H9 (cell line): ENCODE data around the gene PAK1. TPM values are rescaled to one million over a fixed set of nuclear protein-coding genes. Genes with fewer than 3 reads are reported as not detected.
A peak's percentile ranks its signal among the peaks of the same experiment; 100 is the strongest.

Experiments
- DNase-seq: peaks from one replicate; pipeline ENCODE4 v3.0.0-alpha.2; 2017
- H2AFZ ChIP-seq: one replicate; pipeline ENCODE4 v1.6.1; 2013; ENCODE audit warnings: mild to moderate bottlenecking, low read length, control low read depth, moderate library complexity
- H2AK5ac ChIP-seq: 2 replicates; pipeline ENCODE4 v1.6.1; 2013; ENCODE audit warnings: low read length, control low read depth, mixed read lengths; ENCODE audit not compliant: insufficient read length
- H2BK120ac ChIP-seq: one replicate; pipeline ENCODE4 v1.6.1; 2013; ENCODE audit warnings: low read depth, mild to moderate bottlenecking, low read length, control low read depth, inconsistent platforms; ENCODE audit not compliant: poor library complexity, severe bottlenecking
- H2BK12ac ChIP-seq: 2 replicates; pipeline ENCODE4 v1.6.1; 2013; ENCODE audit warnings: low read length, control low read depth, mixed read lengths, low read depth; ENCODE audit not compliant: insufficient read length
- H2BK15ac ChIP-seq: 2 replicates; pipeline ENCODE4 v1.6.1; 2013; ENCODE audit warnings: low read depth, low read length, control low read depth
- H2BK20ac ChIP-seq: one replicate; pipeline ENCODE4 v1.6.1; 2013; ENCODE audit warnings: low read depth, mild to moderate bottlenecking, low read length, control low read depth, inconsistent platforms; ENCODE audit not compliant: poor library complexity, severe bottlenecking
- H2BK5ac ChIP-seq: 2 replicates; pipeline ENCODE4 v1.6.1; 2013; ENCODE audit warnings: low read length, control low read depth, mixed read lengths; ENCODE audit not compliant: insufficient read length
- H3K14ac ChIP-seq: 2 replicates; pipeline ENCODE4 v1.6.1; 2013; ENCODE audit warnings: low read length, control low read depth; ENCODE audit not compliant: insufficient read depth
- H3K18ac ChIP-seq: 2 replicates; pipeline ENCODE4 v1.6.1; 2013; ENCODE audit warnings: low read depth, mild to moderate bottlenecking, mixed read lengths, low read length, control low read depth; ENCODE audit not compliant: insufficient read length
- H3K23ac ChIP-seq: 2 replicates; pipeline ENCODE4 v1.6.1; 2013; ENCODE audit warnings: low read length, control low read depth, mixed read lengths, low read depth; ENCODE audit not compliant: insufficient read length
- H3K23me2 ChIP-seq: 2 replicates; pipeline ENCODE4 v1.6.1; 2013; ENCODE audit warnings: low read depth, mild to moderate bottlenecking, mixed read lengths, low read length, control low read depth; ENCODE audit not compliant: insufficient read length, poor library complexity, severe bottlenecking
- H3K27ac ChIP-seq: 2 replicates; pipeline ENCODE4 v1.5.1; 2013; ENCODE audit warnings: low read length, control low read depth, mixed read lengths, low read depth; ENCODE audit not compliant: insufficient read length
- H3K27me3 ChIP-seq: 2 replicates; pipeline ENCODE4 v1.6.1; 2013; ENCODE audit warnings: low read length, control low read depth, inconsistent platforms; ENCODE audit not compliant: insufficient read depth
- H3K4ac ChIP-seq: 2 replicates; pipeline ENCODE4 v1.6.1; 2013; ENCODE audit warnings: low read depth, mild to moderate bottlenecking, control low read depth, inconsistent platforms, low read length, moderate library complexity
- H3K4me1 ChIP-seq: 2 replicates; pipeline ENCODE4 v1.6.1; 2013; ENCODE audit warnings: low read length, control low read depth, inconsistent platforms; ENCODE audit not compliant: insufficient read depth
- H3K4me2 ChIP-seq: 2 replicates; pipeline ENCODE4 v1.6.1; 2013; ENCODE audit warnings: low read length, control low read depth, mixed read lengths; ENCODE audit not compliant: insufficient read length, insufficient read depth
- H3K56ac ChIP-seq: 2 replicates; pipeline ENCODE4 v1.6.1; 2013; ENCODE audit warnings: low read depth, mild to moderate bottlenecking, mixed read lengths, low read length, control low read depth; ENCODE audit not compliant: insufficient read length
- H3K79me1 ChIP-seq: 2 replicates; pipeline ENCODE4 v1.6.1; 2013; ENCODE audit warnings: low read depth, mild to moderate bottlenecking, moderate library complexity, low read length, control low read depth, inconsistent platforms; ENCODE audit not compliant: insufficient read depth, poor library complexity, severe bottlenecking
- H3K79me2 ChIP-seq: 2 replicates; pipeline ENCODE4 v1.6.1; 2013; ENCODE audit warnings: low read length, control low read depth, inconsistent platforms; ENCODE audit not compliant: insufficient read depth
- H3K9ac ChIP-seq: 2 replicates; pipeline ENCODE4 v1.6.1; 2013; ENCODE audit warnings: low read length, control low read depth, mixed read lengths; ENCODE audit not compliant: insufficient read length; ENCODE audit errors: extremely low read depth
- H3K9me3 ChIP-seq: one replicate; pipeline ENCODE4 v1.6.1; 2013; ENCODE audit warnings: low read depth, low read length, inconsistent platforms; ENCODE audit not compliant: control insufficient read depth
- H3T11ph ChIP-seq: one replicate; pipeline ENCODE4 v1.6.1; 2013; ENCODE audit warnings: mild to moderate bottlenecking, low read length, control low read depth, inconsistent platforms
- H4K20me1 ChIP-seq: one replicate; pipeline ENCODE4 v1.6.1; 2013; ENCODE audit not compliant: control insufficient read depth, insufficient read length, insufficient read depth
- H4K5ac ChIP-seq: 2 replicates; pipeline ENCODE4 v1.6.1; 2013; ENCODE audit warnings: low read depth, mild to moderate bottlenecking, mixed read lengths, low read length, control low read depth; ENCODE audit not compliant: insufficient read length
- H4K8ac ChIP-seq: replicated peaks from 2 replicates; pipeline ENCODE4 v1.6.1; 2013; ENCODE audit warnings: low read length, control low read depth, mixed read lengths, low read depth; ENCODE audit not compliant: insufficient read length
- H4K91ac ChIP-seq: 2 replicates; pipeline ENCODE4 v1.6.1; 2013; ENCODE audit warnings: low read depth, mild to moderate bottlenecking, moderate library complexity, mixed read lengths, low read length, control low read depth; ENCODE audit not compliant: insufficient read length
- H3K27ac Mint-ChIP-seq, 3 experiments: 2 replicates in 2 of 3; 3 replicates in 1 of 3; pipeline ENCODE4 v1.8.0; 2020 to 2021; ENCODE audit warnings: mixed read lengths in 3 of 3, mild to moderate bottlenecking in 1 of 3, moderate library complexity in 1 of 3
- H3K27me3 Mint-ChIP-seq: 2 replicates; pipeline ENCODE4 v1.8.0; 2021; ENCODE audit warnings: low read depth, mild to moderate bottlenecking, moderate library complexity, mixed read lengths
- H3K36me3 Mint-ChIP-seq, 3 experiments: 2 replicates in 2 of 3; 3 replicates in 1 of 3; pipeline ENCODE4 v1.8.0; 2020 to 2021; ENCODE audit warnings: low read depth in 3 of 3, mixed read lengths in 3 of 3; ENCODE audit not compliant: insufficient read depth in 1 of 3
- H3K4me1 Mint-ChIP-seq, 2 experiments: 2 replicates each; pipeline ENCODE4 v1.8.0; 2020; ENCODE audit warnings: mixed read lengths in 2 of 2
- H3K4me3 Mint-ChIP-seq, 2 experiments: 2 replicates in 1 of 2; 3 replicates in 1 of 2; pipeline ENCODE4 v1.8.0; 2020 to 2021; ENCODE audit warnings: mild to moderate bottlenecking in 2 of 2, mixed read lengths in 2 of 2, moderate library complexity in 1 of 2
- H3K9me3 Mint-ChIP-seq, 2 experiments: 2 replicates in 1 of 2; 3 replicates in 1 of 2; pipeline ENCODE4 v1.8.0; 2020; ENCODE audit warnings: mild to moderate bottlenecking in 2 of 2, mixed read lengths in 2 of 2, moderate library complexity in 1 of 2
- WGBS: extraction: QIAGEN DNeasy Blood & Tissue Kit; methylation state at CpG from one replicate; pipeline ENCODE4 v1.1.7; 2013; ENCODE audit warnings: missing lambda C conversion rate, low lambda C conversion rate, mixed read lengths; ENCODE audit not compliant: insufficient read length; ENCODE audit errors: extremely low coverage; 5-methylcytosine and 5-hydroxymethylcytosine counted together
- total RNA-seq: library from RNA; stranded (reverse); gene quantifications from 2 replicates; pipeline ENCODE4 v1.2.1, GENCODE V29; 2021
- TF ChIP-seq, protein P1 (sequence below): fragments of 200-600 bp; sonication (generic); conservative IDR thresholded peaks from 3 replicates; pipeline ENCODE4 v1.8.0; 2021; ENCODE audit warnings: antibody characterized with exemption, mild to moderate bottlenecking

PAK1 gene
- total RNA-seq, 1 experiment from 2014 or later = 122 TPM

DNA sequence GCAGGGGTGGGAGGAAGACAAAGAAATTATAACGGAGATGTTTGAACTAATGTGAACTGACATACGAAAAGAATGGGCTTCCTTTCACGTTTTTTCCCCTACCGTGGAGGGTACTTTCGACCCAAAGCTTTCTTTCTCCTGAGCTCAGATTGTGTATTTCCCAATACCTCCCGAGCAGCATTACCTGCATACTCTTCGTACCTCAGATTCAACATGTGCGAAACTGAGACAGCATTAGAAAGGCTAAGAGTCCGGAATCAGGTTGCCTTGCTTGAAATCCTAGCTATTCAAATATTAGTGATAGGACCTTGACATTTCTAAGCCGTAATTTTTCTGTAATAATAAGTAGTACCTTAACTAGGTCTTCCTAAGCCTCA lies 778 bp upstream of the PAK1 start:
- H3K23ac ChIP-seq = no peak overlapping the region
- H2BK15ac ChIP-seq = no peak overlapping the region
- no peak overlapping the region; the same call in 1 of the 2 replicates for H3K14ac ChIP-seq
- H4K91ac ChIP-seq = no peak overlapping the region
- Mint-ChIP-seq H3K27ac (peak overlapping the region; percentile 74 to 98 (median 96)), H3K36me3 (peaks cover 0 to 3% (median 0%) of the 10 kb centered on the region in 3 experiments; a peak in 2 of 7 replicates), H3K4me3 (peak overlapping the region; percentile 73 to 81), H3K9me3 (no peaks in the 10 kb centered on the region), H3K4me1 (peaks cover 44 to 45% of the 10 kb centered on the region in 2 experiments), H3K27me3 (no peaks in the 10 kb centered on the region)
- H3K56ac ChIP-seq = no peak overlapping the region
- WGBS = no CpG with 5 or more reads among the region's 10 CpGs
- no peak overlapping the region for H2AK5ac ChIP-seq
- peak overlapping the region; percentile 74 for H2BK120ac ChIP-seq
- H4K8ac ChIP-seq = peak overlapping the region; percentile 1
- no peak overlapping the region for H2AFZ ChIP-seq
- H3K27ac ChIP-seq = no peak overlapping the region
- peaks cover 3% of the 10 kb centered on the region; the same call in 1 of the 2 replicates for H3K79me2 ChIP-seq
- H3K4ac ChIP-seq = no peak overlapping the region
- H3K9ac ChIP-seq = peak overlapping the region; percentile 12
- no peaks in the 10 kb centered on the region for H4K20me1 ChIP-seq
- H3K4me1 ChIP-seq = peaks cover 15% of the 10 kb centered on the region
- peak overlapping the region; percentile 76 for H4K5ac ChIP-seq
- peak overlapping the region; percentile 75 for H3K4me2 ChIP-seq
- TF ChIP-seq, protein P1, sequence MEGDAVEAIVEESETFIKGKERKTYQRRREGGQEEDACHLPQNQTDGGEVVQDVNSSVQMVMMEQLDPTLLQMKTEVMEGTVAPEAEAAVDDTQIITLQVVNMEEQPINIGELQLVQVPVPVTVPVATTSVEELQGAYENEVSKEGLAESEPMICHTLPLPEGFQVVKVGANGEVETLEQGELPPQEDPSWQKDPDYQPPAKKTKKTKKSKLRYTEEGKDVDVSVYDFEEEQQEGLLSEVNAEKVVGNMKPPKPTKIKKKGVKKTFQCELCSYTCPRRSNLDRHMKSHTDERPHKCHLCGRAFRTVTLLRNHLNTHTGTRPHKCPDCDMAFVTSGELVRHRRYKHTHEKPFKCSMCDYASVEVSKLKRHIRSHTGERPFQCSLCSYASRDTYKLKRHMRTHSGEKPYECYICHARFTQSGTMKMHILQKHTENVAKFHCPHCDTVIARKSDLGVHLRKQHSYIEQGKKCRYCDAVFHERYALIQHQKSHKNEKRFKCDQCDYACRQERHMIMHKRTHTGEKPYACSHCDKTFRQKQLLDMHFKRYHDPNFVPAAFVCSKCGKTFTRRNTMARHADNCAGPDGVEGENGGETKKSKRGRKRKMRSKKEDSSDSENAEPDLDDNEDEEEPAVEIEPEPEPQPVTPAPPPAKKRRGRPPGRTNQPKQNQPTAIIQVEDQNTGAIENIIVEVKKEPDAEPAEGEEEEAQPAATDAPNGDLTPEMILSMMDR = no peak
- no peak overlapping the region for H3T11ph ChIP-seq
- H3K9me3 ChIP-seq = no peaks in the 10 kb centered on the region
- no peak overlapping the region for H2BK20ac ChIP-seq
- no peak overlapping the region for H2BK5ac ChIP-seq
- H2BK12ac ChIP-seq = no peak overlapping the region
- H3K27me3 ChIP-seq = no peaks in the 10 kb centered on the region
- no peak for DNase-seq
- peak overlapping the region; percentile 80 for H3K18ac ChIP-seq
- no peaks in the 10 kb centered on the region for H3K23me2 ChIP-seq
- H3K79me1 ChIP-seq = no peaks in the 10 kb centered on the region
